Measurements from ENCODE around the gene KCNH2. TPM values are rescaled to one million over a fixed set of nuclear protein-coding genes. Genes with fewer than 3 reads are reported as not detected.

KCNH2 gene, protein sequence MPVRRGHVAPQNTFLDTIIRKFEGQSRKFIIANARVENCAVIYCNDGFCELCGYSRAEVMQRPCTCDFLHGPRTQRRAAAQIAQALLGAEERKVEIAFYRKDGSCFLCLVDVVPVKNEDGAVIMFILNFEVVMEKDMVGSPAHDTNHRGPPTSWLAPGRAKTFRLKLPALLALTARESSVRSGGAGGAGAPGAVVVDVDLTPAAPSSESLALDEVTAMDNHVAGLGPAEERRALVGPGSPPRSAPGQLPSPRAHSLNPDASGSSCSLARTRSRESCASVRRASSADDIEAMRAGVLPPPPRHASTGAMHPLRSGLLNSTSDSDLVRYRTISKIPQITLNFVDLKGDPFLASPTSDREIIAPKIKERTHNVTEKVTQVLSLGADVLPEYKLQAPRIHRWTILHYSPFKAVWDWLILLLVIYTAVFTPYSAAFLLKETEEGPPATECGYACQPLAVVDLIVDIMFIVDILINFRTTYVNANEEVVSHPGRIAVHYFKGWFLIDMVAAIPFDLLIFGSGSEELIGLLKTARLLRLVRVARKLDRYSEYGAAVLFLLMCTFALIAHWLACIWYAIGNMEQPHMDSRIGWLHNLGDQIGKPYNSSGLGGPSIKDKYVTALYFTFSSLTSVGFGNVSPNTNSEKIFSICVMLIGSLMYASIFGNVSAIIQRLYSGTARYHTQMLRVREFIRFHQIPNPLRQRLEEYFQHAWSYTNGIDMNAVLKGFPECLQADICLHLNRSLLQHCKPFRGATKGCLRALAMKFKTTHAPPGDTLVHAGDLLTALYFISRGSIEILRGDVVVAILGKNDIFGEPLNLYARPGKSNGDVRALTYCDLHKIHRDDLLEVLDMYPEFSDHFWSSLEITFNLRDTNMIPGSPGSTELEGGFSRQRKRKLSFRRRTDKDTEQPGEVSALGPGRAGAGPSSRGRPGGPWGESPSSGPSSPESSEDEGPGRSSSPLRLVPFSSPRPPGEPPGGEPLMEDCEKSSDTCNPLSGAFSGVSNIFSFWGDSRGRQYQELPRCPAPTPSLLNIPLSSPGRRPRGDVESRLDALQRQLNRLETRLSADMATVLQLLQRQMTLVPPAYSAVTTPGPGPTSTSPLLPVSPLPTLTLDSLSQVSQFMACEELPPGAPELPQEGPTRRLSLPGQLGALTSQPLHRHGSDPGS
- 0.07 TPM in 1 of 2 replicates, not detected in the other for total RNA-seq

GRCh38 chr7:150978126-150978789 is at the start of gene KCNH2:
Gene KCNH2, minus strand, starts transcription at chr7:150978321. Its CDS starts 408 bp downstream, at chr7:150977913.

DNA sequence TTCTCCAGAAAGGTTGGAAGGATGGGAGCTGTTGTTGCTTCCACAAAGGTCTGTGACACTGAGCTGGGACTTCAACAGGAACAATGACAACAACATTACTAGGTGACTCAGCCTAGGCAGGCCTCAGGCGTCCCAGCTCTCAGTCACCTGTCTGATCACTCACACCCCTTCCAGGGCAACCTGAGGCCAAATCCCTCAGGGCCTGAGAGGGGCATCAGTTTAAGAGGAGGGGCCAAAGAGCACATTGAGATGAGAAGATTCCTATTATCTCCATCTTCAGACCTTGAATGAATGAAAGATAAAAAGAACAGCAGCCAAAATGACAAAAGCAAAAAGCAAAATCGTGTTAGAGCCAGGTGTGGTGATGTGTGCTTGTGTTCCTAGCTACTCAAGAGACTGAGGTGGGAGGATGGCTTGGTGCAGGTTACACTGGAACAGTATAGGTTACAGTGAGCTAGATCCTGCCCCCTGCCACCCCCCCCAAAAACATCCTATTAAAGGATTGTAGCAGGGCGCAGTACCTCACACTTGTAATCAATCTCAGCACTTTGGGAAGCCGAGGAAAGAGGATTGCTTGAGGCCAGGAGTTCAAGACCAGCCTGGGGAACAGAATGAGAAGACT is 46.4 kb upstream of the KCNH2 start, which contains the start of gene ATG9B:
TSS of gene ATG9B (minus strand) at position 60 of the 622 bp plus-strand sequence. CDS start 71 bp downstream, outside the sequence.

DNA sequence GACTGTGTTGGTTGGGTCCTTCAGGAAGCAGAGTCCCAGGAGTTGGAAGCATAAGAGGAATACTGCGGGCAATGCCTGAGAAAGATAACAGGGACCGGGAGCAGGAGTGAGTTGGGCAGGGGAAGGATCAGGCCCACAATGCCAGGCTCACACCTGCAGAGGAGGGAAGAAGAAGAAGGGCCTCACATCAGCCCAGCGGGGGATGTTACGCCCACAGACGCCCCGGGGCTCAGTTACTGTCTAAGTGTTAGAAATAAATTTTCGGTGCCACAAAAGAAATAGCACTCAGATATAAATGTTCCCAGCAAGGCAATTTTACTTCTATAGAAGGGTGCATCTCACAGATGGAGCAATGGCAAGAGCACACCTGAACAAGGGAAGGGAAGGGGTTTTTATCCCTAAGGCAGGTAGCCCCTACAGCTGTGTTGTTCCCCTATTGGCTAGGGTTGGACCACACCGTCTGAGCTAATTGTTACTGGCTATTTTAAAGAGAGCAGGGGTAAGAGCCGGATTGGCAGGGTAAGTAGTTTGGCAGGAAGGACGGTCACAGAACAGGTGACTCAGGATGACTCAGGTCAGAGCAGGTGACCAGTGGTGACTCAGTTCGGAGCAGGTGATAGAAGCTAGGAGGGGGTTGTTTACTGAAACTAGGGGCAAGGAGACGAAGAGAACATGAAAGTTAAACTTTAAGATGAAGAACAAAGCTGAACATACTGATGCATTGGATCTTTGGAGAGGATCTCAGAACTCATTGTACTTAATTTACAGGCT is 12.5 kb upstream of the KCNH2 start, which contains the start of gene NOS3:
TSS of gene NOS3 (plus strand) at position 602 of the 771 bp plus-strand sequence. CDS start 2,787 bp downstream, outside the sequence.

Other genes with a start within 250 kb of the KCNH2 start
- not detected in 2 replicates for gene GIMAP5, start 240.9 kb downstream of the KCNH2 start, total RNA-seq
- not detected in 2 replicates for gene TMEM176B, start 178.0 kb downstream of the KCNH2 start, total RNA-seq
- not detected in 2 replicates for gene TMEM176A, start 177.6 kb downstream of the KCNH2 start, total RNA-seq
- gene AOC1, start 125.8 kb downstream of the KCNH2 start, total RNA-seq, result 0.14 TPM in 1 of 2 replicates, not detected in the other
- gene NOS3, start 12.7 kb upstream of the KCNH2 start, total RNA-seq, result 0.49 and 0.51 TPM in 2 replicates
- not detected in 2 replicates for gene ATG9B, start 46.2 kb upstream of the KCNH2 start, total RNA-seq
- 30.5 and 38.6 TPM in 2 replicates for gene ABCB8, start 50.1 kb upstream of the KCNH2 start, total RNA-seq
- gene ASIC3, start 70.2 kb upstream of the KCNH2 start, total RNA-seq, result 0.14 TPM in 1 of 2 replicates, not detected in the other
- gene CDK5, start 79.6 kb upstream of the KCNH2 start, total RNA-seq, result 17.0 and 17.4 TPM in 2 replicates
- gene SLC4A2, start 81.3 kb upstream of the KCNH2 start, total RNA-seq, result 55.0 and 69.0 TPM in 2 replicates
- 54.4 and 59.1 TPM in 2 replicates for gene FASTK, start 102.5 kb upstream of the KCNH2 start, total RNA-seq
- 45.3 and 59.7 TPM in 2 replicates for gene TMUB1, start 105.2 kb upstream of the KCNH2 start, total RNA-seq
- 85.1 and 99.0 TPM in 2 replicates for gene AGAP3, start 108.2 kb upstream of the KCNH2 start, total RNA-seq
- not detected in 2 replicates for gene GBX1, start 189.4 kb upstream of the KCNH2 start, total RNA-seq
- not detected in 2 replicates for gene ASB10, start 208.9 kb upstream of the KCNH2 start, total RNA-seq
- not detected in 2 replicates for gene H2BK1, start 232.2 kb upstream of the KCNH2 start, total RNA-seq
- gene ABCF2, start 248.9 kb upstream of the KCNH2 start, total RNA-seq, result 42.6 and 62.3 TPM in 2 replicates